ENCODE results near the gene SLC25A24.
"Not testable (repeated sequence)": the region's sequence is repeated elsewhere in the genome, so short reads cannot be mapped to it uniquely, and the experiment has no call there.

- not testable (repeated sequence) for TF ChIP-seq CTCF, EP300 (IDR thresholded peaks at IDR 0.05)
Measured at GRCh38 chr1:108132367-108132766, 67.8 kb downstream of the SLC25A24 start.

All from tibial nerve (tissue), 4 donors.